HG03439 (cell line): ENCODE data around the gene STPG1.

Experiments used
- ATAC-seq: cut with Tn5 transposase; IDR thresholded peaks from one replicate; pipeline ENCODE4 v1.9.1; 2021; ENCODE audit warnings: mild to moderate bottlenecking, moderate library complexity; ENCODE audit not compliant: unreplicated experiment

The STPG1 gene

DNA sequence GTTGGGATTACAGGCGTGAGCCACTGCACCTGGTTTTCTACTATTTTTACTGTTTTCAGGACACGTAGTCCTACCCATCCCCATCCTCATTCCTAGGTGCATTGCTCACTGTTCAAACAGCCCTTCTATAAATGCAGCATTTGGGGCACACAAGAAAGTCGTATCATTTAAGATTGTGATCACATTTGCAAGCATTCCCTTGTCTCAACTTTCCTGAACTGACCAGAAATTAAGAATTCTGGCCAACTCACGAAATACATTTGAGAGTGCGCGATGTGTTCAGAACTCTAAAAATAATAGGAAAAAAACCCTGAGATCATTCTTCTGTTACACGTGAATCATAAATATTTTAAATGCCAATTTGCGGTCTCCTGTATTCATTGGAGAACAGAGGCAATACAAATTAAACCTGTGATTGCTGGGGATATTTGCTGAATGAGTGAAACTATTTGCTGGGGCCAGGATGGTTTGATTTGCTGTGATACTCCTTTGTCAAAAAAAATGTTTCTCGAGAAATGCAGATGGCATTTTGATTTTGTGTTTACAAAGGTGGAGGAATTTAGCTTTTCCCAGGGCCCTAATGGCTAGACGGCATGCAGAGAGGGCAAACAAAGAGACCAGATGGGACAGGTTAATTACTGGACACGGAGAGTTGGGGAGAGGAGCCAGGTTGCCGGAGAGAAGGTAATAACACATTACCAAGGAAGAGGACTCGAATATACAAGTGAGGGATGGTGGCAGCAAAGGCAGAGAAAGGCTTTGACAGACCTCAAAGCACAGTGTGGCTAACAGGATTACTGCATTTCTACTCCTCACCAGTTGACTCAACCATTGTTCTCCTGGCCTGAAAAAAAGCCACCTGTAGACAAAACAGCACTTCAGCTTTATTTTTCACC lies 38.4 kb downstream of the STPG1 start:
- ATAC-seq, result no peak

DNA sequence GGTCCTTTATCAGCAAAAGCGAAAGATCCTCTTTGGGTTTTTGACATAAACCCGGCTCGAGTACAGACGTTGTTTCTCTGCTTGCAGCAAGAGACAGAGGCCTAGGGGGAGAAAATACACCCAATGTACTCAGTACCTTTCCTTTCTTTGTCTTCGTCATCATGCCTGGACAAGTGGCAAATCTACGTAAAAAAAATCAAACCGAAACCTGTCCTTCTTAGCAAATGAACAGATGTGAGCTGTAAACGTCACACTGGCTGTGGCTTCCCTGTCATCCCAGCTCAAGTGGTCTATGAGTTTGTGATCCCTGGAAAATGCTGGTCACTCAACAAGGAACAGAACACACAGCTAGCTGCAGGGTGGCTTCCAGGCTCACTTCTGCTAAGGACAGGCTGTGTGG lies 39.9 kb downstream of the STPG1 start:
- ATAC-seq, result no peak

DNA sequence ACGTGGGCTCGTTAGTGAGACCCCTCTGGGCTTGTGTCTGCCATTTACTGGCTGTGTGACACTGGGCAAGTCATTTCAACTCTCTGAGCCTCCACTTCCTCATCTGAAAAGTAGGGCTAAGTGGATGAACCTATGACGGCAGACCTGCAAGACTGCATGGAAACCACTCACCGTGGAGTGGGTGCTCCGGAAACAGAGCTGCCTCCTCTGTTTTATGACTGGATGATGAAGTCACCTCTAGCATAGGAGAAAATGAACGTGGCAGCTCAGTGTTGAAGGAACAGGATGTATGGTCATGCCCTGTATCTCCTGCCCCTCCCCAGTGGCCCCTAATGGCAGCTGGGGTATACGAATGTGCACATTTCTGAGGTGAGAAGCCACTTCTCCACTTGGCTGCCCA lies 40.5 kb downstream of the STPG1 start:
- ATAC-seq, result no peak

DNA sequence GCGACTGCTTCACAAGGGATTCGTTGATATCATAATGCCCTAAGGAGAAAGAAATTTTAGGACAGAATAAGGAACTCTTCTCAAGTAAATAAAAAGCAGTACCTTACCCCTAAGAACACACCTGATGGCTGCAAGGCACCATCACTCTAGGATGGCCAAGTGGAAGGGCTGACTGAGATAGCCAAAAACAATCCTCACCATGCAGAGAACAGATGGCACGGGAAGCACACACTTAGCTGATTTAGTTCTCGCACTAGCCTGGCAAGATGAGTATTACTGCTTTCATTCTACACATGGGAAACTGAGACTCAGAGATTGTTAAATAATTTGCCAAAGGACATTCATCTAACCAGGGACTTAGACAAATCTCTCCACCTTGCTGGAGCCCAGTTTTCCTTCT lies 43.8 kb downstream of the STPG1 start:
- no peak for ATAC-seq

DNA sequence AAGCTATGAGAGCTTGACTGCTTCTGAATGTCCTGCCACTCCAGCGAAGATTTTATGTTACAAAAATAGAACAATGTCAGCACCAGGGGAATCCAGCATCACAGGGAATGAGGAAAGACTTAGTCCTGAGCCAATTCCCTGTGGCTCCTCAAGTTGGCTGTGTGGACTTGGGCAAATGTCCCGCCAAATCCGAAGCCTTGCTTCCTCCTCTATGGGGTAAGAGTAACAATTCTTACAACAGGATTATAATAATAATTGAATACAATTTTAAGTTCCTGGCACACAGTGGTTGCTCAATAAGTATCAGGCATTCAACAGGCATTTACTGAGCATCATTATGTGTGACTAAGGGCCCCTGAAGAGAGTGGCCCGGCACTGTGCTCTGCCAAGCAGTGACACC lies 44.4 kb downstream of the STPG1 start:
- no peak for ATAC-seq

DNA sequence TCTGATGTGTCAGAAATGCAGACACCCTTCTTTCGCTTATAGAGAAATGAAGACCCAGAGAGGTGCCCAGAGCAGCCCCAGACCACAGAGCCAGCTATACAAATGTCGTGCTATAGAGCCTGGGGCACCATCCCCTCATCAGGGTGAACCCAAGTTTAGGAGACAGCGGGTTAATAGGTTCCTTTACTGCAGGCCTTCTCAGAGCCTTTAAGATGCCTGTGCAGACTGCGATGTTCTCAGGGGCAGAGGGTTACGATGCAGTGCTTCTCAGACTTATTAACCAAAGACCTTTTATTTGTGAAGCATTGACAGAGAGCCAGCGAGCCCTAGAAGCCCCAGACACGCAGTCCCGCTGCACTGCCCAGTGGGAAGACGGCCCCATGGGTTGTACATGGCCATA lies 46.9 kb downstream of the STPG1 start:
- no peak for ATAC-seq

DNA sequence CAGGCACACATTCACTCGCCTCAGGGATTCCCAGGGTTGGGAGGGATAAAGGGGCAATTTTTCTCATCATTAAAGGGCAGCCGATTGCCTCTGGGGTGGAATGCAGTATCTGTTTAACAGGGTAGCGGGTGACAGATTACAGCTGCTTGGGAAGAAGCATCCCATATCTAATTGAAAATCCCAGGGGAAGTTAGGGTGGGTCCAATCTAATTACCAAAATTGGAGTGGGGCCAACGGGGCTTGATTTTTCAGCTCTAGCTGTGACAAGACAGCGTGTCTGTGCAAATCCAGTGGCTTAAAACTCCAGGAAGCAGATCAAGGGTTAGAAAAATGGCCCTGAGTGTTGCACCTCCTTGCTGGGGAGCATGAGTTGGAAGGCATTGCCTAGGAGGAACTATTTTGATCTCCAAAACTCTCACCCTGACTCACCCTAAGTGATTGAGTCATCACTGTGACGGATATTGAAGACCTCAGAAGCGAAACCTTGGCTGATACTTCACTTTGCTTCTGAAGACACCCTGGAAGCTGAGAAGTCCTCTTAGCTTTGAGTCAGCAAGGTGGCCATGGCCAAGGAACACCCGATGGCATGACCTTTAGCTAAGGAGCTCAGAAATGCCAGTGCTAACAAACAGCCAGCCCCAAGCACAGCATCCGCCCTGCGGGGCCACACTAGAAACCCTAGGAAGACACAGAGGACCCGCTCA lies 48.5 kb downstream of the STPG1 start:
- no peak for ATAC-seq

DNA sequence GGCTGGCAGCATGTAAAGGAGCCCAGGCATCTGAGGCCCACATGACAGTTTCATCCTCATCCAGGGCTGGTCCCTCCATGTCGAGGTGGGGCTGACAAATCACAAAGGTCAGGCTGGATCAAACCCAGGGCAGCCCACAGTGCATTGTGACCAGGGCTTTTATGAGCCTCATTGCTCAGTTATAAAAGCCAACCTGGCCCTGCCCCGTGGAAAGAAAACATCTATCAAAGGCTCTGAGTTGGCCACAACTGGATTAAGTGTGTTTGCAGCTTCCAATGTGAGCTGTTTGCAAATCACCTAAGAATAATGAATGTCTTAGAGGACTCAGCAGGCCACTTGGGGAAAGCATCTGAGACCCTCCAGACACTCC lies 49.0 kb downstream of the STPG1 start:
- no peak for ATAC-seq

DNA sequence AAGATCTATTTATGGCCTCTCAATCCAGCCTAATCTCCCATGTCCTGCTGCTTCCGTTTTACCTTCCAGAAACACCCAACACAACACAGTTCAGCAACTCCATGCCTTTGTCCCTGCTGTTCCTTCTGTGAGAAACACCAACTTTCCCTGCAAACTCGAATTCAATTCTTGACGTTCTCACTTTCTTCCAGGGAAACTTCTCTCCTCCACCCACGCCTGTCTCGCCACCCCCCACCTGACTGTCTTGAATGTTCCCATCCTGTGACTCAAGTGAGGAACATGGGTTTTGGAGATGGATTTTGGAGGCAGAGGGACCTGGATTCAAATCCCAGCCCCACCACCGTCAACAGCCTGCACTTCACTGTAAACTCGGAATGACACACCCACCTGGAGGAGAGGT lies 49.6 kb downstream of the STPG1 start:
- ATAC-seq, result no peak

DNA sequence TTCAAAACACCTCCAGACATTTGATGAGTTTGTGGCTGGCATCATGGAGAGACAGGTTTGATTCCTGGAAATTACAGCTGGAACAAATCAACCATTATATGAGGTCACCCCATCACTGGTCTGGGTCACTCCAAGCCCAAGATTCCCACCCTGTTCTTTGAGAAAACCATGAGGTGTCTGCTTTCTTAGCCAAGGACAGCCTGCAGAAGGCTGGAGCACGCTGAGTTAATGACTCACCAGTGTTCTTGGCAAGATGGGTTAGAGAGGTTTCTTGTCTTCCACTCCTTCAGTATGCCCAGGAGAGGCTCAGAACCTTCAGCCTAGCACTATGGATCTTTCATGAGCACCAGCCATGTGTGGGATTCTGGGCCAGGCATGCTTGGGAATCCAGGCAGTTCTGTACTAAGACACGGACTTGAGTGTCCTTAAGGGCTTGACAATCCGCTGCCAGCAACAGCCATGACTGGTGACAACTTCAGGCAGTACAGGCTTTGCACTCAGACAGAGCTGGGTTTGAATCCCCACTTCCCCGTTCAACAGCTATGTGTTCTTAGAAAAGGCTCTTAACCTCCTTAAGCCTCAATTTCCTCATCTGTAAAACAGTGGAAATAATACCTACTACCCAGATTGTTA lies 50.5 kb downstream of the STPG1 start:
- no peak for ATAC-seq

DNA sequence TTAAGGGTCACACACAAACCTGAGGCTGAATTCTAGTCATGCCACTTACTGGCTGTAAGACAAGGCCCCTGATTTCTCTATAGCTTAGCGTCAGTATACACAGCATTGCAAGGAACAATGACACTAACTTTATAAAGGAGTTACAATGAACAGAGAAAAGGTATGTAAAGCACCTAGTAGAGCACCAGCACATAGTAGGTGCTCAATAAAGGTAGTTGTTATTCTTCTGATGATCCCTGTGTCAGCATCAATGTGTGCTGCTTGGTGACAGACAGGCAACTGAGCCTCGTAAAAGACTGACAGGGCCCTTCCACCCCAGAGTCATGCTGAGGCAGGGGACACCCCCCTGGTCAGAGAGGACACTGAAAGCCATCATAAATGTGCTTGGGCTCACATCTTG lies 51.2 kb downstream of the STPG1 start:
- ATAC-seq, result no peak

DNA sequence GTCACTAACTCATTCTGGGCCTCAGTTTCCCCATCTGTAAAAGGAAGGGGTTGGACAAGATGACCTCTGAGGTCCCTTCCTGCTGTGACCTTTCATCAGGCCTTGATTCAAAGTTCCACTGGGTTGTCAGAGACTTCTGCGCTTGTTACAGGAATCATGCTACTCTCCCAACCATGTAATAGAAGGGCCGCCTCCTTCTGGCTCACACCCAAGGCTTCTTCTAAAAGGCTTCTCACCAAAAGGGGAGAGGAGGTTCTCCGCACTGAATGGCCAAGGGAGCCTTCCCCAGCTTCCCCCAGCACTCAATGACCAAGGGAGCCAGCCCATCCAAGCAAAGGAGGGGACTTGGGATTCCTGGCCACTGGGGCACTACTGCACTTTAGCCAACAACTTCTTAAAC lies 51.8 kb downstream of the STPG1 start:
- ATAC-seq, result no peak

DNA sequence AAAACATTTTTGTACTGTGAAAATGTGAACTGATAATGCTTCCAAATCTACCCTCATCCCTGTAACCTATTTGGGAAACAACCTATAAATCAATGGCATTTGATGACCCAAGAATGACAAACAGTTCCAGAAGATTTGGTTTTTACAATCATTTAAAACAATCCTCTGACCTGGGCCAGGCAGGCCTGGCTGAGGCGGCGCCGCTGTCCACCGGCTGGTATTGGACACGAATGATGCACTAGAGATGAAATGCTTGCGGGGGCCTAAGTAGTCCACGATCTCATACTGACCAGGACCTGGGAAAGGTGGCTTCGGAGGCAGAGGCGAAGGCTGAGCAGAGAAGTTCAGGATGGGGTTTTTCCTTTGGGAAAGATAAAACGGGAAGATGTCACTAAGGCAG lies 52.9 kb downstream of the STPG1 start:
- ATAC-seq, result no peak

DNA sequence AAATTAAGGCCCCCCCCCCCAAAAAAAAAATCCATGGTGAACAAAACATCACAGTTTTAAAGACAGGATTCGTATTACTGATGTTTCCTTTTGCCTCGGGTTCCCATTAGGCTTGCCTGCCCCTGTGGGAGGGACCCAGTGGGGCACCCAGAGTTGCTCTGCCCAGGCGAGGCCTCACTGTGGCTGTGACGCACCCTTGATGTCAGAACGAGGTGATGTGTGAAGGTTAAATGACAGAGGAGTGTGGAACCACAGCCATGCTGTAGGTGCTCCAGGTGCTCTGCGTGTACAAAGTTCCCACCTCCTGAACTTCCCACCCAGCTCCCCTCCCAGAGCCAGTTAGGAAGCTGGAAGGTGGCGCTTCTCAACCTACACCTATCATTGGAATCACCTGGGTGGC lies 56.5 kb downstream of the STPG1 start:
- ATAC-seq, result no peak

DNA sequence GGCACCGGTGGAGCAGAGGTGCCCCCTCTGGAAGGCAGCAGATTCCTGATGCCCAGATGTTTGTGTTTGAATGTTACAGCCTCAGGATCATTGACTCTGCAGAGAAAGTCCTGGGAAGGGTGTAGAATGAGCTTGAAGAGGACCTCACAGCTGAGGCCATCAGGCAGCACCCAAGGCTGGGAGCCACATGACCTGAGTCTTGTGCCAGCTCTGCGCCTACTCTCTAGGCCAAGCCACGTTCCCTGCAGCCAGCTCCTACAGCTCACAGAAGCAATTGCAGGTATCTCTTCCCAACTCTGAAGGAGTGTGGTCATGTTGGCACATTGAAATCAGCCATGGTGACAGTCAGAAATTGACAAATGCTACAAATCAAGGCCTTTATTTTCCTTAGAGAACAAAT lies 58.1 kb downstream of the STPG1 start:
- ATAC-seq, result no peak

DNA sequence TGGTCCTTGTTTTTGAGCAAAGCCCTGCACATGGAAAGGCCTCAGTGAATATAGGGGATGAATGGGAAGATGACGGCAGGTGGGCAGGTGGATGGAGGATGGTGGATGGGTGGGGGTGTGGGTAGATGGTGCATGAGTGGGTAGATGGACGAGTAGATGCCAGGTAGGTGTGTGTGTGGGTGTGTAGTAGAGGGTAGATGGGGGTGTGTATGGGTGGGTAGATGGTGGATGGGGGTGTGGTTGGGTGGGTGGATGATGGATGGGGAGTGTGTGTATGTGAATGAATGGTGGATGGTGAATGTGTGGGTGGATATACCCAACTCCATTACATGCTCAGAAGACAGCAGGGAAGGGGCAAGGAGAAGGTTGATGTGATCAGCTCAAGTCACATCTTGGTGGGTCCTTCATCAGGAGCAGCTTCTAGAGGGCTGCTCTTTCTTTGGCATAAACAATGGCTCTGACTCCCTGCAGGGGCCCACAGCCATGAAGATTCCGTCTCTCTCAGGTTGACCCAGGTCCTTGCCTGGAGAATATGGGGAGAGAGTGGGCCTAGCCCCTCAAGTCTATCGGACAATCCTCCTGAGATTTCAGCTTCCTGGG lies 60.2 kb downstream of the STPG1 start:
- no peak for ATAC-seq

DNA sequence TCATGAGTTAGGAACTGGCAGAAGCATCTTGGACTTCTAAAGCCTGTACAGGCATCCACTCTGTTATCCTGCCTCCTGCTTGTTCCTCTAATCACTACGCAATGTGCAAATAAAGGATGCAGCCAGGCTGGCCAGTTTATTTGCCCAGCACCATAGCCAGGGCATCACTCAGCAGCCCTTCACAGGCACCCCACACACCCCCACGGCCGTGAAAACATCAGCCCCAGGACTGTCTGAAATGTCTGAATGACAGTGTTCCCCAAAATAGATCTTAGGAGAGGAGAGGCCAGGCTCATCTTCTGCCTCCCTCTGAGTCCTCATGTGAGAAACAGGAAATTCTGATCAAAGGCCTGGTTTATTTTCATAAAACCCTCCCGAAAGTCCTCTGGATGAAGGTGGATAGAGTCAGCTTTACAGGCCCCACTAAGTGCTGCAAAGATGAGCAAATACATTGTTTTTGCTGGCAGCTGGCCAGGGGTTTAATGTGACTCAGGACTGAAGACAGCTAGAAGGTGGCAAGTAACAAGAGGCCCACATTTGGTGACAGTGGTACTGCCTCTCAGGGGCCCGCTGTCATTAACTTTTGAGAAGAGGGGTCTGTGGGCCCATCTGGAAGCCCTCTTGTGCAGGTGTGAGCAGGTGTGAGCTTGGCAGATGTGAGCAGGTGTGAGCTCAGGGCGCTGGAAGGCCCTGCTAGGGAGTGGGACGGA lies 61.5 kb downstream of the STPG1 start:
- no peak for ATAC-seq

DNA sequence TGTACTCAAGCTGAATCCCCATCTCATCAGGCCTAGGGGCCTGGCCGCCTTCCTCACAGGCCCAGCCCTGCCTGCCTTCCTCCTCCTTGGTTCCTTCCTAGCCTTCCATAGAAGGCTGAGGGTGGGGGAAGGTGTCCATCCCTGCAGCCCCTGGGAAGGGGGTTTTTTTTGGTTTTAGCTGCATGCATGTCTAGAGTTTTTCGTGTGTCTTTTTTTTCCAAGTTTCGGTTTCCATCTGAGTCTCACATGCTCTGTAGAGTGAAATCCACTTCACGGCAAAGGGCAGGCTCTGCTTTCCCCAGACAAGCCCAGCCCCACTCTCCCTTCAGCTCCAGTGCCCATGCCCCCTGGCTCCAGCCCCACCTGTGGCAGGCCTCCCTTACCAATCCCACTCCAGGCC lies 62.3 kb downstream of the STPG1 start:
- no peak for ATAC-seq

DNA sequence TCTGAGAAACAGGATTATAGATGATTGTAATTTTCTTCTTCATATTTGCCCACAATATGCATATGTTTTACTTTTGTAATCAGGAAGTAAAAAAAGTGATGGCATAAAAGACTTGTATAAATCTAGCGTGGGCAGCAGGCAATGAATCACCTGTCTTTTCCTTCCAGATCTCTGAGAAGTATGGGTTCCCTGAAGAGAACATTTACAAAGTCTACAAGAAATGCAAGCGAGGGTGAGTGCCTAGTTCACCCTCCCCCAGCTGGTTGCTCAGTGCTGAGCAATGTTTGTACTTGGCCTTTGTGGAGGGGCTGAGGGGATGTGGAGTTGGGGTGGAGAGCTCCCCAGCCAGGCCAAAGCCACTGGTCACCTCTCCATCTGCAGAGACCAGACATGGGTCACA lies 63.7 kb downstream of the STPG1 start:
- no peak for ATAC-seq

DNA sequence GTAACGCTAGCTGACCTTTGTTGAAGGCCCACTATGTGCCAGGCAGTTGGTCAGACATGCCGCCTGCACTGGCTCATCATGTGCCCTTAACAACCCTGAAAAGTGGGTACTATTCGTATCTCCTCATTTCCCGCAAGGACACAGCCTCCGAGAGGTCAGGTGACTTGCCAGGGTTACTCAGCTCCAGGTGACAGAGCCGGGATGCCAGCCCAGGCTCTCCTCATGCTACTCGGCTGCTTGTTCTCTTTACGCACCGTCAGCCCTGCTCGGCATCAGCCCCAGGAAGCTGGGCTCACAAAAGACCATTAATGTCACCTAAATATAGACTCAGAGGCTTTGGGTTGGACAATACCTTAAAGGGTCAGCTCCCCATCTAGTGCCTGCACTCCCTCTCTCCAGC lies 65.4 kb downstream of the STPG1 start:
- no peak for ATAC-seq
